Mesendoderm (in vitro differentiated cells): Measurements from ENCODE around the gene PRKACG.

Experiments
- DNase-seq: peaks from one replicate; pipeline ENCODE4 v3.0.0; 2013
- H2AK5ac ChIP-seq: 2 replicates; pipeline ENCODE4 v1.6.1; 2013; ENCODE audit warnings: low read length, inconsistent platforms
- H2BK120ac ChIP-seq: 2 replicates; pipeline ENCODE4 v1.6.1; 2013; ENCODE audit warnings: low read depth, mild to moderate bottlenecking, low read length, moderate library complexity, mixed read lengths
- H2BK15ac ChIP-seq: replicated peaks from 2 replicates; pipeline ENCODE4 v1.6.1; 2013; ENCODE audit warnings: low read depth, mild to moderate bottlenecking, moderate library complexity
- H2BK5ac ChIP-seq: 2 replicates; pipeline ENCODE4 v1.6.1; 2013; ENCODE audit warnings: low read length, inconsistent platforms
- H3K18ac ChIP-seq: 2 replicates; pipeline ENCODE4 v1.6.1; 2013; ENCODE audit warnings: mild to moderate bottlenecking, low read length, mixed read lengths
- H3K23ac ChIP-seq: one replicate; pipeline ENCODE4 v1.6.1; 2013; ENCODE audit warnings: low read length
- H3K27ac ChIP-seq: 2 replicates; pipeline ENCODE4 v1.5.1; 2013; ENCODE audit warnings: low read depth, mild to moderate bottlenecking, inconsistent platforms, low read length, moderate library complexity
- H3K27me3 ChIP-seq: 2 replicates; pipeline ENCODE4 v1.6.1; 2013; ENCODE audit warnings: low read length, control low read depth, mild to moderate bottlenecking, inconsistent platforms; ENCODE audit not compliant: insufficient read depth, poor library complexity
- H3K36me3 ChIP-seq: 2 replicates; pipeline ENCODE4 v1.6.1; 2013; ENCODE audit warnings: low read length, inconsistent platforms; ENCODE audit not compliant: control insufficient read depth, insufficient read depth
- H3K4ac ChIP-seq: one replicate; pipeline ENCODE4 v1.6.1; 2013; ENCODE audit warnings: low read depth, mild to moderate bottlenecking, low read length, moderate library complexity
- H3K4me1 ChIP-seq: 2 replicates; pipeline ENCODE4 v1.6.1; 2013; ENCODE audit warnings: low read depth, low read length, inconsistent platforms; ENCODE audit not compliant: control insufficient read depth
- H3K4me2 ChIP-seq: 2 replicates; pipeline ENCODE4 v1.6.1; 2013; ENCODE audit warnings: low read length
- H3K4me3 ChIP-seq: 2 replicates; pipeline ENCODE4 v1.5.1; 2013; ENCODE audit warnings: mild to moderate bottlenecking, low read length
- H3K56ac ChIP-seq: one replicate; pipeline ENCODE4 v1.6.1; 2013; ENCODE audit warnings: low read length
- H3K79me1 ChIP-seq: 2 replicates; pipeline ENCODE4 v1.6.1; 2013; ENCODE audit warnings: low read length, inconsistent platforms
- H3K79me2 ChIP-seq: 2 replicates; pipeline ENCODE4 v1.6.1; 2013; ENCODE audit warnings: mild to moderate bottlenecking, low read length; ENCODE audit not compliant: control insufficient read depth, insufficient read depth
- H3K9ac ChIP-seq: 2 replicates; pipeline ENCODE4 v1.6.1; 2013; ENCODE audit warnings: low read length, inconsistent platforms
- H4K5ac ChIP-seq: one replicate; pipeline ENCODE4 v1.6.1; 2013; ENCODE audit warnings: low read length
- H4K8ac ChIP-seq: one replicate; pipeline ENCODE4 v1.6.1; 2013; ENCODE audit warnings: low read depth, mild to moderate bottlenecking, control low read depth, low read length, moderate library complexity
- WGBS: extraction: QIAGEN DNeasy Blood & Tissue Kit; methylation state at CpG from one replicate; pipeline ENCODE4 v1.1.7; 2013; ENCODE audit warnings: low lambda C conversion rate, missing lambda C conversion rate; ENCODE audit not compliant: insufficient coverage; ENCODE audit errors: extremely low coverage; 5-methylcytosine and 5-hydroxymethylcytosine counted together

Gene PRKACG

GRCh38 chr9:69034071-69034470 lies 20.2 kb upstream of the PRKACG start:
- no peak overlapping the region for H3K56ac ChIP-seq
- WGBS: no CpG with 5 or more reads among the region's 2 CpGs
- H3K9ac ChIP-seq: no peak overlapping the region
- H2BK5ac ChIP-seq: no peak overlapping the region
- H3K4ac ChIP-seq: no peak overlapping the region
- no peak overlapping the region for H2BK15ac ChIP-seq
- no peaks in the 10 kb centered on the region for H3K36me3 ChIP-seq
- no peak overlapping the region for H3K23ac ChIP-seq
- H3K4me1 ChIP-seq: no peaks in the 10 kb centered on the region
- H2BK120ac ChIP-seq: no peak overlapping the region
- no peak overlapping the region for H3K27ac ChIP-seq
- no peak overlapping the region for H2AK5ac ChIP-seq
- no peak overlapping the region for H3K18ac ChIP-seq
- no peak overlapping the region for H4K8ac ChIP-seq
- no peak overlapping the region for H3K4me2 ChIP-seq
- no peak for DNase-seq
- H3K79me1 ChIP-seq: peaks cover 3% of the 10 kb centered on the region
- H3K27me3 ChIP-seq: no peaks in the 10 kb centered on the region
- no peak overlapping the region for H3K4me3 ChIP-seq
- peaks cover 12% of the 10 kb centered on the region for H3K79me2 ChIP-seq
- H4K5ac ChIP-seq: no peak overlapping the region

- no CpG with 5 or more reads among the region's 1 CpG for WGBS
- no peak for DNase-seq
Measured at GRCh38 chr9:69030851-69031645, 17.1 kb upstream of the PRKACG start.

GRCh38 chr9:69029535-69029934 lies 15.6 kb upstream of the PRKACG start:
- Histone ChIP-seq H3K9ac (no peak overlapping the region), H3K27me3 (no peaks in the 10 kb centered on the region), H3K79me2 (no peaks in the 10 kb centered on the region), H3K4ac (no peak overlapping the region), H4K5ac (no peak overlapping the region), H3K4me2 (no peak overlapping the region), H3K27ac (no peak overlapping the region), H2BK5ac (no peak overlapping the region), H3K79me1 (no peaks in the 10 kb centered on the region), H2AK5ac (no peak overlapping the region), H3K18ac (no peak overlapping the region), H3K4me1 (no peaks in the 10 kb centered on the region), H4K8ac (no peak overlapping the region), H2BK15ac (no peak overlapping the region), H3K36me3 (no peaks in the 10 kb centered on the region), H2BK120ac (no peak overlapping the region), H3K23ac (no peak overlapping the region), H3K56ac (no peak overlapping the region), H3K4me3 (no peak overlapping the region)
- DNase-seq: no peak

More at GRCh38 chr9:69030851-69031645, 17.1 kb upstream of the PRKACG start:
- no peaks in the 10 kb centered on the region for H3K79me2 ChIP-seq
- H3K23ac ChIP-seq: no peak overlapping the region
- no peaks in the 10 kb centered on the region for H3K27me3 ChIP-seq
- no peak overlapping the region for H3K4me3 ChIP-seq
- no peak overlapping the region for H2BK5ac ChIP-seq
- peak overlapping the region; percentile 24 for H3K4ac ChIP-seq
- H4K5ac ChIP-seq: no peak overlapping the region
- H3K9ac ChIP-seq: no peak overlapping the region
- no peak overlapping the region for H3K4me2 ChIP-seq
- no peaks in the 10 kb centered on the region for H3K36me3 ChIP-seq
- H4K8ac ChIP-seq: no peak overlapping the region
- H2BK120ac ChIP-seq: no peak overlapping the region
- no peak overlapping the region for H2AK5ac ChIP-seq
- H3K79me1 ChIP-seq: no peaks in the 10 kb centered on the region
- H3K4me1 ChIP-seq: no peaks in the 10 kb centered on the region
- no peak overlapping the region for H3K27ac ChIP-seq
- peak overlapping the region; percentile 31 for H3K56ac ChIP-seq
- no peak overlapping the region for H3K18ac ChIP-seq
- no peak overlapping the region for H2BK15ac ChIP-seq

GRCh38 chr9:69028754-69029153 lies 14.8 kb upstream of the PRKACG start:
- Histone ChIP-seq H3K79me2 (no peaks in the 10 kb centered on the region), H2BK5ac (no peak overlapping the region), H4K5ac (no peak overlapping the region), H2BK120ac (no peak overlapping the region), H4K8ac (no peak overlapping the region), H2BK15ac (no peak overlapping the region), H3K27ac (no peak overlapping the region), H3K9ac (no peak overlapping the region), H2AK5ac (no peak overlapping the region), H3K4me2 (no peak overlapping the region), H3K23ac (no peak overlapping the region), H3K4ac (no peak overlapping the region), H3K18ac (no peak overlapping the region), H3K56ac (no peak overlapping the region), H3K4me3 (no peak overlapping the region), H3K79me1 (no peaks in the 10 kb centered on the region), H3K4me1 (no peaks in the 10 kb centered on the region), H3K27me3 (no peaks in the 10 kb centered on the region), H3K36me3 (no peaks in the 10 kb centered on the region)
- no peak for DNase-seq
- no CpG with 5 or more reads among the region's 2 CpGs for WGBS

GRCh38 chr9:69027355-69028097 lies 13.6 kb upstream of the PRKACG start:
- Histone ChIP-seq H3K27ac (no peak overlapping the region), H3K36me3 (no peaks in the 10 kb centered on the region), H3K79me2 (no peaks in the 10 kb centered on the region), H3K9ac (no peak overlapping the region), H3K4me2 (no peak overlapping the region), H2AK5ac (no peak overlapping the region), H3K23ac (no peak overlapping the region), H2BK120ac (no peak overlapping the region), H3K79me1 (no peaks in the 10 kb centered on the region), H3K27me3 (no peaks in the 10 kb centered on the region), H3K56ac (no peak overlapping the region), H4K8ac (no peak overlapping the region), H4K5ac (no peak overlapping the region), H2BK15ac (no peak overlapping the region), H3K4me3 (no peak overlapping the region), H3K4me1 (no peaks in the 10 kb centered on the region), H2BK5ac (no peak overlapping the region), H3K4ac (no peak overlapping the region), H3K18ac (no peak overlapping the region)
- DNase-seq: peak; percentile 78
- no CpG with 5 or more reads among the region's 5 CpGs for WGBS
